HG03103 (cell line): ENCODE data around the gene NEURL4.

Experiments
- ATAC-seq: cut with Tn5 transposase; IDR thresholded peaks from one replicate; pipeline ENCODE4 v1.9.1; 2021; ENCODE audit warnings: low read depth; ENCODE audit not compliant: unreplicated experiment

Gene NEURL4

GRCh38 chr17:7281074-7281952 lies 47.8 kb downstream of the NEURL4 start, which contains the start of gene SLC2A4:
Gene SLC2A4 (plus strand): TSS chr17:7281718. CDS start chr17:7281935, 217 bp downstream.
- no peak for ATAC-seq

DNA sequence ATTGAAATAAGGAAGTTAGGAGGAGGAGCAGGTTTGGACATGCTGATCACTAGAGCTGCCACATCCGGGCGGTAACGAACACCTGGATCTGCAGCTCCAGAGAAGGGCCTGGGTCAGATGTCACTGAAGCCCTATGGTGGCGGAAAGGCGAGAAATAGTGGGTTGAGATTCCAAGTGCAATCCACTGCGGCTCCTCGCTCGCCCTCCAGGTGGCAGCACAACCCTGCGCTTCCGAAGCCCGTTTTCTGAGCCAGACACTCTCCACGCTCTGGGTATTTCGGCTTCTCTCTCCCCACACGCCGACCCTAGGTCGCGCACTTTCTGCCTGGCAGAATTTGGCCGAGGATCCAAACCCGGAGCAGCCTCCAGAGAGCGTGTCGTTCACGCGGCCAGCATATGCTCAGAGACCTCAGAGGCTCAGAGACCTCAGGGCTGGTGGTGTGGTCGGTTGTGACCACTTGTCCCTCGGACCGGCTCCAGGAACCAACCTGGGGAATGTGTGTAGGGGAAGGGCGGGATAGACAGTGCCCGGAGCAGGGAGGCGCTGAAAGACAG lies 48.5 kb downstream of the NEURL4 start:
- ATAC-seq: peak; percentile 43

DNA sequence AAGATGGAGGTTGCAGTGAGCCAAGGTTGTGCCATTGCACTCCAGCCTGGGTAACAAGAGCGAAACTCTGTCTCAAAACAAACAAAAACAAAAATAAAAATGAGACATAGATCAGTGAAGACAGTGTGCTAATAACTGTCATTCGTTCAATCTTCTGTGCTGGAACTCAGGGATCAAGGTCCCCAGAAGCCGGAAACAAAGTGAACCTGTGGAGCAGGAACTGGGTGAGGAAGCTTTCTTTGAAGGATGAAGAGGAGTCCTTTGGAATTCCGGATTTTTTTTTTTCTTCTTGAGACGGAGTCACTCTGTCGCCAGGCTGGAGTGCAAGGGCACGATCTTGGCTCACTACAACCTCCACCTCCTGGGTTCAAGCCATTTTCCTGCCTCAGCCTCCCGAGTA lies 49.7 kb downstream of the NEURL4 start:
- no peak for ATAC-seq

DNA sequence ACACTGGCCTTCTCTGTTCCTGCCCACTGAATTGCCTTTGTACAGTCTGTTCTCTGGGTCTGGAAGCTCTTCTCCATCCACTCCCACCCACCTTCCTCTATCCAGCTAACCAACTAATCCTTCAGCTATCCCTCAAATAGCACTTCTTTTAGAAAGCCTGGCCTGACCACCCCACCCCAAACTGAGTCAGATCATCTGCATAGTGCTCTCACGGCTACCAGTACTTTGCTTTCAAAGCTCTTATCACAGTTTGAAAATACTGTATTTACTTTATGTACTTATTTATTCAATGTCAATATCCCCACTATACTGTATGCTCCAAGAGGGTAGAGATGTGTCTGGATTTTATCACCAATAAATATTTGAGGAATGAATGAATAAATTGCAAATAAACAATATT lies 62.4 kb downstream of the NEURL4 start:
- no peak for ATAC-seq
